ENCODE results near the gene SIAH1. TPM values are rescaled to one million over a fixed set of nuclear protein-coding genes. Genes with fewer than 3 reads are reported as not detected.

Gene SIAH1
- polyA plus RNA-seq, 1 donor (not counting 4 experiments of a cell fraction or from before 2014, with no cell fraction given) = 19.0 TPM

GRCh38 chr16:48347191-48347865 is 37.9 kb downstream of the SIAH1 start:
- Histone ChIP-seq H3K9me1 (ENCODE audit: control insufficient read depth, extremely low read depth, insufficient read depth, low read length) (no peaks in the 10 kb centered on the region), H3K9me3 (ENCODE audit: control insufficient read depth, low read depth, low read length) (no peaks in the 10 kb centered on the region), H4K20me1 (ENCODE audit: control insufficient read depth, extremely low read depth, insufficient read depth, low read length) (no peaks in the 10 kb centered on the region), H3K9ac (ENCODE audit: control insufficient read depth, extremely low read depth, insufficient read depth, low read length) (no peak overlapping the region), H2AFZ (ENCODE audit: control insufficient read depth, low read length) (no peak overlapping the region), H3K4me3 (ENCODE audit: control insufficient read depth in 2 of 3, extremely low read depth in 1 of 3, insufficient read depth in 2 of 3, low read depth in 1 of 3, low read length in 3 of 3) (no peak overlapping the region), H3K36me3 (ENCODE audit: control insufficient read depth in 2 of 2, extremely low read depth in 1 of 2, insufficient read depth in 2 of 2, low read length in 2 of 2) (peaks cover 13 to 16% of the 10 kb centered on the region in 2 experiments), H3K4me2 (ENCODE audit: control insufficient read depth, extremely low read depth, insufficient read depth, low read depth, low read length) (no peak overlapping the region), H3K79me2 (ENCODE audit: control insufficient read depth, insufficient read depth, low read length) (no peaks in the 10 kb centered on the region), H3K27ac (ENCODE audit: control insufficient read depth, insufficient read depth, low read length) (no peak overlapping the region), H3K4me1 (ENCODE audit: control insufficient read depth, extremely low read depth, insufficient read depth, low read length) (no peaks in the 10 kb centered on the region), H3K27me3 (ENCODE audit: control insufficient read depth, extremely low read depth, insufficient read depth, low read length) (no peaks in the 10 kb centered on the region)
- FAIRE-seq (no peak), DNase-seq (ENCODE audit: low read depth, low spot score) (no peak)
- dilution Hi-C loops (cut with MboI; ENCODE audit: extremely low pct_ligation_motif_present, low sequenced_read_pairs) = no loop called here
- TF ChIP-seq CTCF (optimal IDR thresholded peaks at IDR 0.05 in 1 of 3, IDR thresholded peaks at IDR 0.05 in 1 of 3, conservative IDR thresholded peaks at IDR 0.05 in 1 of 3; ENCODE audit: extremely low read depth in 1 of 3, insufficient read depth in 2 of 3, low read length in 3 of 3) = no peak
- no peak for TF ChIP-seq EZH2 (IDR thresholded peaks at IDR 0.05; ENCODE audit: low read length)

- Histone ChIP-seq H3K4me1 (ENCODE audit: control insufficient read depth, extremely low read depth, insufficient read depth, low read length) (no peaks in the 10 kb centered on the region), H3K36me3 (ENCODE audit: control insufficient read depth in 2 of 2, extremely low read depth in 1 of 2, insufficient read depth in 2 of 2, low read length in 2 of 2) (peaks cover 5 to 7% of the 10 kb centered on the region in 2 experiments), H2AFZ (ENCODE audit: control insufficient read depth, low read length) (no peak overlapping the region), H3K79me2 (ENCODE audit: control insufficient read depth, insufficient read depth, low read length) (no peaks in the 10 kb centered on the region), H4K20me1 (ENCODE audit: control insufficient read depth, extremely low read depth, insufficient read depth, low read length) (no peaks in the 10 kb centered on the region), H3K27me3 (ENCODE audit: control insufficient read depth, extremely low read depth, insufficient read depth, low read length) (no peaks in the 10 kb centered on the region), H3K9ac (ENCODE audit: control insufficient read depth, extremely low read depth, insufficient read depth, low read length) (no peak overlapping the region), H3K9me3 (ENCODE audit: control insufficient read depth, low read depth, low read length) (no peaks in the 10 kb centered on the region), H3K4me2 (ENCODE audit: control insufficient read depth, extremely low read depth, insufficient read depth, low read depth, low read length) (no peak overlapping the region), H3K9me1 (ENCODE audit: control insufficient read depth, extremely low read depth, insufficient read depth, low read length) (no peaks in the 10 kb centered on the region), H3K27ac (ENCODE audit: control insufficient read depth, insufficient read depth, low read length) (no peak overlapping the region), H3K4me3 (ENCODE audit: control insufficient read depth in 2 of 3, extremely low read depth in 1 of 3, insufficient read depth in 2 of 3, low read depth in 1 of 3, low read length in 3 of 3) (no peak overlapping the region)
- DNase-seq (ENCODE audit: low read depth, low spot score) (no peak), FAIRE-seq (no peak)
- TF ChIP-seq EZH2 (IDR thresholded peaks at IDR 0.05; ENCODE audit: low read length) (no peak), CTCF (optimal IDR thresholded peaks at IDR 0.05 in 1 of 3, IDR thresholded peaks at IDR 0.05 in 1 of 3, conservative IDR thresholded peaks at IDR 0.05 in 1 of 3; ENCODE audit: extremely low read depth in 1 of 3, insufficient read depth in 2 of 3, low read length in 3 of 3) (no peak)
- dilution Hi-C loops (cut with MboI; ENCODE audit: extremely low pct_ligation_motif_present, low sequenced_read_pairs) = no loop called here
Measured at GRCh38 chr16:48342591-48342990, 42.6 kb downstream of the SIAH1 start.
